Activated CD4-positive, alpha-beta T cell treated with anti-CD3 and anti-CD28 coated beads, Interleukin-2, amount 50 U/mL, for 24 hours (primary cell): ENCODE measurements around the gene SESN3.
"Not testable (repeated sequence)": the region's sequence is repeated elsewhere in the genome, so short reads cannot be mapped to it uniquely, and the experiment has no call there.

Experiments used
- DNase-seq, 2 donors: peaks; one replicate each; pipeline ENCODE4 v3.0.0-alpha.2; 2020; ENCODE audit warnings: low read depth in 1 of 2, low spot score in 1 of 2

Gene SESN3

DNA sequence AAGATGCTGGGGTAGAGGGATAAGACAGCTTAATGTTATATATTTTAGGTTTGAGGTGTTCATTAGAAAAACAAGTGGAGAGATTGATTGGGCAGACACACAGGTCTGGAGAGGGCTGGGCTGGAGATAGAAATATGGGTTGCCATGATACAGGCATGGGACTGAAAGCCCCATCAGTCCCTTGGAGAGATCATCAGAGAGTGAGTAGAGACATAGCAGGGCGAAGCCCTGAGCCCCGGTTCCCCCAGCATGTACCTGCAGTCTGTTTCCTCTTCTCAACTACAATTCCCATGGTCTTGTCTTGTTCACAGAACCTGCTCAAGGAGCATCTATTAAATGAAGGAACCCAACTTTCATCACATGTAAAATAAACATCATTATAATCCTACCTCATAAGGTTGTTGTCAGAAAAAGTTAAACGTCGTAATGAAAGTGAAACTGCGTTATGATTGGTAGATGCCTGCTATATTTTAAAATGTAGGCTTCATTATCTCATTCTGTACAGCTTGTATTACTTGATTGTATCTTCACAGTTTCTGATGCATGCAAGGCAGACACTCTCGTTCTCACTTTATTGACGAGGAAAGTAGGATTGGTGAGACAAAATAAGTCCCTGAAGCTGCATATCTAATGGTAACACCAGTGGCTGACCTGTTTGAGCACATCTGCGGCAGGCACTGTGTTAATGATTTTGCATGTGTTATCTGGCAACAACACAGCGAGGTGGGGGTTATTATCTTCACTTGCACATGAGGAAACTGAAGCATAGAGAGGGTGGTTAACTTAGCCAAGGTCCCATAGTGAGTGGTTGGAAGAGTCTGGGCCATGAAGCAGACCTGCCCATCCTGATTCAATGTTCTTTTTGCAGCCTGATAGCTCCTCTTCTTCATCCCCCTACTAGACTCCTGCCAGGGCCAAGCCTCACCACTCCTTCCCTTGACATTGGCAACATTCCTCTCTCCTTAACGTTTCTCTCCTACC is 77.8 kb downstream of the SESN3 start:
- no peak for DNase-seq

- peak; percentile 76 to 92 for DNase-seq
Observed at GRCh38 chr11:95150956-95151684, 79.9 kb downstream of the SESN3 start.

DNA sequence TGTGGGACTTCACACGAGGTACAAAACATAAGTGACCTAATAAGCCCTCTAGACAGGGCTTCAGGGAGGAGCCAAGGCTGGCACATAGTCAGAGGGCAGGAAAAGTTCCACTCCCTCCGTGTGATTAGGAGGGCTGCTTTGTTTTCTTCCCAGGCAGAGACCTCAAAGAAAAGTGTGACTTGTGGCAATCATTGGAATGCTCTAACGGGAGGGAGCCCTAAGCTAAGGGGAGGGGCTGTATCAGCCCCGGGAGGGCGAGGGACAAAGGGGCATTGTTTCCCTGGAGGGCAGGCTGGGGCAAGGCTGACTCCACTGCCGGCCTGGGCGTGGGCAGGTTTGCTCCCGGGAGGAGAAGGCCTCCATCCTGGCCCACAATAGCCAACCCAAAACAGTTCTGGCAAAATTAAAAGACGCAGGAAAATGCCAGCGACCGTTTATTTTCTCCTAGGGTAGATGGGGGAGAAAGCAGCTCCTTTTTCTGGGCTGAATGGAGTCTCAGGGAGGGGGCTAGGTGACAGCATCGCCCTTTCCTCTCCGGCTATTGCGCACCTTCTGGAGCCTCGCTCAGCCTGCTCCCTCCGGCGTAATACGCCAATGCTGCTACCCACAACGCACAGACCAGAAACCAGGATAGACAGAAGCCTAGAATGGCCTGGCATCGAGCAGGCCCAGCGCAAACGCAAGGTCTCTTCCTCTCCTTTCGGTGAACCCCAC is 81.2 kb downstream of the SESN3 start:
- DNase-seq, result no peak

- no peak for DNase-seq
Observed at GRCh38 chr11:95148938-95149337, 82.1 kb downstream of the SESN3 start.

GRCh38 chr11:95148406-95148805 is 82.6 kb downstream of the SESN3 start:
- no peak for DNase-seq

DNA sequence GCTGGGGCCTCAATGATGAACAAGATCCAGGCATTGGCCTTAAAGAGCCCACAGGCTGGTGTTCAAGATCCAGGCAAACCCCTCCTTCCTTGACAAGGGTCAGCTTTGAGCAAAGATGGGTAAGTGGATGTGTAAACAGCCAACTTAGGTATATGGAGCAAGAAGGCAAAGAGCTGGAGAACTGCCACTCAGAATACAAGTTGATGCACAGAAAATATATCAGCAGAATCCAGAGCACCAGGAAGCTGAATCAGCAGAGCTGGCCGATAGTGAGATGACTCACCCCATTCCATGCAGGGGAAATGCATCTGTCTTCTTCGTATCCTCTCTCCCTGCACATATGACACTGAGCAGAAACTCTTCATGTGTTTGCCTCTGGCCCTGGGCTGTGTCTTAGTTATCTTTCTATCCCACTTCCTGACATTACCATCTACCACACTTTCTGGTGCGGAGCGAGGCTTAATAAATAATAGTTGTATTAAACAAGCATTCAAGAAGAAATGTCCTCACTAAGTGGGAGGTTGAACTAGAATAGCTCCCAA is 83.6 kb downstream of the SESN3 start:
- DNase-seq, result no peak

- DNase-seq, result no peak
Observed at GRCh38 chr11:95145430-95146060, 85.5 kb downstream of the SESN3 start.

DNA sequence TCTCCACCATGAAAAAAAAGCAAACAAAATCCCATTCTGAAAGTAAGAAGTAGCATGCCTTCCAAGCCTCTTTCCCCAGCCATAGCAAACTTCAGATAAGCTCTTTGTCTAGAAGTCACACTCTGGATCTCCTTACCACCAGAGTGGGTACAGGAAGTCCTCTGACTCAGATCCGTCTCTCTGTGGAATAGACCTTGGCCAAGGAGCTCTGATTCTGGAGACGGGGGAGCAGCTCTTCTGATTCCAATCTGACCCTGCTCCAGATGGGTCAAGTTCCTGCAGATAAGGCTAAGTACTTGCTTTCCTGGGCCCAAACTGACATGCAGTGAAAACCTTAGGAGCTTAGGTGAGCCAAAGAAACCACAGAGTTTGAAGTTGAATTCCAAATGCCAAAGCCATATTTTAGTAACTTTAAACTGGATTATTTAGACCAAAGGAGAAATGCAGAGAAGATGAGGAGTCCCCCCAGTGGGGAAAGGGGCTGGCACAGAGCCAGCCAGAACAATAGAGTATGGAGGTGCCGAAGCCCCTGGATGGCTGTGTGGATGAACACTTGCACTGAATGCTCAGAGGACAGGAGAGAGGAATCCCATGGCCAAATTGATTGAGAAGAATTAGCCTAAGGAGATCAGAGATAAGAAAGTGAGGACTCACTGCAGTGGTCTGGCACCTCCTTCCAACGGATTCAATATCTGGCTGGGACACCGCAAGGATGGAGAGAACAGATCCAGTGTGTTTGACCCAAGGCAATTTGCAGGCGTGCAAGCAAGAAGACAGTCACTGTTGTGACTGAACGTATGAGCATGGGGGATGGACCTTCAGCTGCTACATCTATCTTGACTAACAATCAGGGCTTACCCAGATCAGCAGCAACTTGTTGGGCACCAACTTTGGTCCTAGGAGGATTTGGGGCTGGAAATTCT is 86.4 kb downstream of the SESN3 start:
- no peak for DNase-seq

- no peak for DNase-seq
Observed at GRCh38 chr11:95143106-95143681, 87.8 kb downstream of the SESN3 start.

GRCh38 chr11:95142431-95142830 is 88.6 kb downstream of the SESN3 start:
- no peak for DNase-seq

- DNase-seq, result no peak
Observed at GRCh38 chr11:95140397-95141033, 90.5 kb downstream of the SESN3 start.

DNA sequence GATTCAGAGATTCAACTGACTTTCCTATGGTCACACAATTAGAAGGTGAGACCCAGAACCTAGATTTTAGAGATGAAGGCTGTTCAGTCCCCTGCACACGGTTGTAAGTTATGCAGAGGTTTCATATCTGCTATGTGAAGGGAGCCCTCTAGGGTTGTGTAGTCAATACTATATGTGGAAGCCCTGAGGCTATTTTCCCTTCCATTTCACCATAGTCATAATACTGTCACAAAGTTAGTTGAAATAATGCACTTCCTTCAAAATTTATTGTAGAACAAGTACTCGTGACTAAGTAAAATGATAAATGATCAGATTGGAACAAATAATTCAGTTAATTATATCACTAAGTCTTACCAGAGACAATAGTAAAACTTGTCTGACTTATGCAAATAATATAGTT is 92.6 kb downstream of the SESN3 start:
- no peak for DNase-seq

DNA sequence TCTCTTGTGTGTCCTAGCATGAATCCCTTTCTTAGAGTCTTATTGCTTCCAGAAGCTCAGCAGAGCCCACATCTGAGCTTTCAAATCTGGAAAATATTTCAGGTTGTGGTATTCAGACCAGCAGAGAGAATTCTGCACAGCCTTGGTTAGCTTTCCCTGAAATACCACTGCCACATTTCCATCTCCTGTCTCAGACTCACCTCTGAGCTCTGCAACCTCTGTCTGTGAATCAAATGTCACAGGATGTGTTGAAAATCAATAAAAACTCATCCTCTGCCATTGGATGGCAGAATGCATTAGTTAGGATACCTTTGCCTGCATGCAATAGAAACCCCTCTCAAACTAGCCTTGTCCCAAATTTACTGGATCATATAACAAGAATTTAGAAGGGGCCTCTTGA is 93.7 kb downstream of the SESN3 start:
- DNase-seq, result no peak

DNA sequence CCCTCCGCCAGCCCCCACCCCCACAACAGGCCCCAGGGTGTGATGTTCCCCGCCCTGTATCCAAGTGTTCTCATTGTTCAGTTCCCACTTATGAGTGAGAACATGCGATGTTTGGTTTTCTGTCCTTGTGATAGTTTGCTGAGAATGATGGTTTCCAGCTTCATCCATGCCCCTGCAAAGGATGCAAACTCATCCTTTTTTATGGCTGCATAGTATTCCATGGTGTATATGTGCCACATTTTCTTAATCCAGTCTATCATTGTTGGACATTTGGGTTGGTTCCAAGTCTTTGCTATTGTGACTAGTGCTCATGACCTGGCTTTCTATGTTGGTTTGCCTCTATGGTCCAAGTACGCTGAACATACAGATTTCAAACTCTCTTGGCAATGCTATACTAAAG is 94.3 kb downstream of the SESN3 start:
- not testable (repeated sequence) for DNase-seq

DNA sequence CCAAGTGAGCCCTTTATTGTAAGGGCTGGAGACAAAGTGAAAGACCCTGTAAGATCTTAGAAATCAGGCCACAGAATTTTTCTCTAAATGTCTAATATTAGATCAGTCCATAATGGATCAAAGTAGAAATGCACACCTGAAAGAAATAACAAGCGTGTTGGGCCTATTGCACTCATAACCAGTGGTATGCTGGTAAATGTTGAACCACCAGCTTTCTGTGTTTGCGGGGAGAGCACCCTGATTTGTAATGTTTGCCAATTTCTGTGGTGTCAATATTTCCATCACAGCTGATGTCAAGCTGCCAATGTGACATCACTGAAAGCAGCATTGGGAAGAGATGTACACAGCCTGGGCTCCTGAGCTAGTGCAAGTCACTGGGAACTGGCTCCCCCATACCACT is 95.1 kb downstream of the SESN3 start:
- DNase-seq, result no peak

GRCh38 chr11:95135155-95135554 is 95.8 kb downstream of the SESN3 start:
- DNase-seq, result no peak

DNA sequence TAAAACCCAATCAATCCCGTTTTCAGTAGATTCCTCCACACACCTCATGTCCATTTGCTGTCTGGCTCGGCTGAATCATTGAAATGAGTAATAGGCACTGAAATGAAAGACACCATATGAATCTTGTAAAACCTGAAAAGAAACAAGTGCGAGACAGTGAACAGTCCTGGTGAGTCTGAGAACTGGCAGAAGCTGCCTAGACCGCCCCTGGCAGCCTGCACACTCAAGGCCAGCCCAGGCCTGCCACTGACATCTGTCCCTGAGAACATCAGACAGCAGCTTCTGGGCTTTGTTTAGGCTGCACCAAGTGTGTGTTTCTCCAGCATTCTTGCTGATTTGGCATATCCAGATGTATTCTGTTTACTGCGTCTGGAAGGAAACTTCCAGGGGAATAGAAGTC is 96.5 kb downstream of the SESN3 start:
- no peak for DNase-seq

- no peak for DNase-seq
Observed at GRCh38 chr11:95132956-95133355, 98.0 kb downstream of the SESN3 start.

DNA sequence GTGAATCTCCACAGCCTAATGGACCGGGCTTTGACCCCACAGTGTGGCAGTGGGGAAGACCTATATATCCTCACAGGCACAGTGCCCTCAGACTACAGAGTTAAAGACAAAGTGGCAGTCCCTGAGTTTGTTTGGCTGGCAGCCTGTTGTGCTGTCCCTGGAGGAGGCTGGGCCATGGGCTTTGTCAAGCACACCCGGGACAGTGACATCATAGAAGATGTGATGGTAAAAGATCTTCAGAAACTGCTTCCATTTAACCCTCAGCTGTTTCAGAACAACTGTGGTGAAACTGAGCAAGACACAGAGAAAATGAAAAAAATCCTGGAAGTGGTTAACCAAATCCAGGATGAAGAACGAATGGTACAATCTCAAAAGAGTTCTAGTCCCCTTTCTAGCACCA is 102.4 kb downstream of the SESN3 start:
- no peak for DNase-seq
